ENCODE data around the gene BABAM2. TPM values are rescaled to one million over a fixed set of nuclear protein-coding genes. Genes with fewer than 3 reads are reported as not detected.
A peak's percentile ranks its signal among the peaks of the same experiment; 100 is the strongest.

The BABAM2 gene
- total RNA-seq, 3 donors from 2014 or later (not counting 1 experiment from before 2014, with no cell fraction given), result 54.6 to 66.1 (median 59.5) TPM

DNA sequence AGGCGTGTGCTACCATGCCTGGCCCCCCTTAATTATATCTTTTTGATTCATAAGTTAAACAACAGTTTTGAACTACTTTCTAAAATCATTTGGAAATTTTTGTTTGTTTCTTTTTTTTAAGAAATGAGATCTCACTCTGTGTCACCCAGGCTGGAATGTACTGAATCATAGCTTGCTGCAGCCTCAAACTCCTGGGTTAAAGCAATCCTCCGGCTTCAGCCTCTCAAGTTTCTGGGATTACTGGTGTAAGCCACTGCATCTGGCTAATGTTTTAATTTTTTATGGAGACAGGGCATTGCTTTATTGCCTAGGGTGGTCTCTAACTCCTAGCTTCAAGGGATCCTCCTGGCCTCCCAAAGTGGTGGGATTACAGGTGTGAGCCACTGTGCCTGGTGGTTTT is 71.5 kb downstream of the BABAM2 start:
- ATAC-seq (no peak), DNase-seq (no peak)
- Histone ChIP-seq H3K27ac (ENCODE audit: low read length) (no peak overlapping the region), H3K9me3 (ENCODE audit: control insufficient read depth, insufficient read depth, low read length) (no peaks in the 10 kb centered on the region), H3K36me3 (ENCODE audit: control insufficient read depth, insufficient read depth, low read length) (no peaks in the 10 kb centered on the region), H3K4me3 (ENCODE audit: low read length) (no peak overlapping the region), H3K27me3 (ENCODE audit: control insufficient read depth, insufficient read depth, low read length) (no peaks in the 10 kb centered on the region), H3K4me1 (ENCODE audit: control insufficient read depth, insufficient read depth, low read length) (peaks cover 9% of the 10 kb centered on the region)
- TF ChIP-seq, protein P1, sequence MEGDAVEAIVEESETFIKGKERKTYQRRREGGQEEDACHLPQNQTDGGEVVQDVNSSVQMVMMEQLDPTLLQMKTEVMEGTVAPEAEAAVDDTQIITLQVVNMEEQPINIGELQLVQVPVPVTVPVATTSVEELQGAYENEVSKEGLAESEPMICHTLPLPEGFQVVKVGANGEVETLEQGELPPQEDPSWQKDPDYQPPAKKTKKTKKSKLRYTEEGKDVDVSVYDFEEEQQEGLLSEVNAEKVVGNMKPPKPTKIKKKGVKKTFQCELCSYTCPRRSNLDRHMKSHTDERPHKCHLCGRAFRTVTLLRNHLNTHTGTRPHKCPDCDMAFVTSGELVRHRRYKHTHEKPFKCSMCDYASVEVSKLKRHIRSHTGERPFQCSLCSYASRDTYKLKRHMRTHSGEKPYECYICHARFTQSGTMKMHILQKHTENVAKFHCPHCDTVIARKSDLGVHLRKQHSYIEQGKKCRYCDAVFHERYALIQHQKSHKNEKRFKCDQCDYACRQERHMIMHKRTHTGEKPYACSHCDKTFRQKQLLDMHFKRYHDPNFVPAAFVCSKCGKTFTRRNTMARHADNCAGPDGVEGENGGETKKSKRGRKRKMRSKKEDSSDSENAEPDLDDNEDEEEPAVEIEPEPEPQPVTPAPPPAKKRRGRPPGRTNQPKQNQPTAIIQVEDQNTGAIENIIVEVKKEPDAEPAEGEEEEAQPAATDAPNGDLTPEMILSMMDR (IDR thresholded peaks at IDR 0.05), result no peak
- intact Hi-C loops (cut with micrococcal nuclease), result no loop called here
- Mint-ChIP-seq H3K4me3 (no peak overlapping the region), H3K9me3 (no peaks in the 10 kb centered on the region), H3K36me3 (no peaks in the 10 kb centered on the region), H3K4me1 (peaks cover 54% of the 10 kb centered on the region in 2 donors), H3K27me3 (ENCODE audit: low read depth in 2 of 2) (no peaks in the 10 kb centered on the region), H3K27ac (no peak overlapping the region)
- 100% methylated on average over 2 of the region's 2 CpGs for WGBS (ENCODE audit: insufficient coverage)

DNA sequence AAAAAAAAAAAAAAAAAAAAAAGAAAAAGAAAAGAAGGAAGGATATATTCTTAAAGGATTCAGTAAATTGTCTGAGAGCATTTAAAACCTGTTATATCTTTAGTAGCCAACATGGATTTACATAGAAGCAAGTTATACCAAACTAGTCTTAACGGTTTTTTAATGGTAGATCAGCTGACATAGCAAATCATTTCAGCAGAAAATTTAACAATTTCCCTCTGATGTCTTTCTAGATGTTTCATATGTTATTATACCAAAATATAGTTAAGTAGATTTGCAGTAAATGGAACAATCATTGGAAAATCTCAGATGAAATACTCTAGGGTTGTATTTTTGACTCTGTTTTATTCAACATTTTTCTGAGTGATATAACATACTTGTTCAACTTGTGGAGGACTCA is 72.9 kb downstream of the BABAM2 start:
- no peak overlapping the region for H3K27ac ChIP-seq (ENCODE audit: low read length)
- TF ChIP-seq, protein P1 (IDR thresholded peaks at IDR 0.05), result no peak
- Mint-ChIP-seq H3K9me3 (no peaks in the 10 kb centered on the region), H3K4me3 (no peak overlapping the region), H3K27me3 (ENCODE audit: low read depth in 2 of 2) (no peaks in the 10 kb centered on the region), H3K4me1 (peaks cover 43 to 51% of the 10 kb centered on the region in 2 donors), H3K36me3 (peaks cover 9% of the 10 kb centered on the region), H3K27ac (no peak overlapping the region)
- peaks cover 9% of the 10 kb centered on the region for H3K4me1 ChIP-seq (ENCODE audit: control insufficient read depth, insufficient read depth, low read length)
- ATAC-seq (no peak), DNase-seq (no peak)
- H3K9me3 ChIP-seq (ENCODE audit: control insufficient read depth, insufficient read depth, low read length), result peaks cover 9% of the 10 kb centered on the region
- WGBS (ENCODE audit: insufficient coverage), result no CpG with 5 or more reads among the region's 1 CpG
- intact Hi-C loops (cut with micrococcal nuclease), result no loop called here
- no peaks in the 10 kb centered on the region for H3K27me3 ChIP-seq (ENCODE audit: control insufficient read depth, insufficient read depth, low read length)
- no peaks in the 10 kb centered on the region for H3K36me3 ChIP-seq (ENCODE audit: control insufficient read depth, insufficient read depth, low read length)
- no peak overlapping the region for H3K4me3 ChIP-seq (ENCODE audit: low read length)

DNA sequence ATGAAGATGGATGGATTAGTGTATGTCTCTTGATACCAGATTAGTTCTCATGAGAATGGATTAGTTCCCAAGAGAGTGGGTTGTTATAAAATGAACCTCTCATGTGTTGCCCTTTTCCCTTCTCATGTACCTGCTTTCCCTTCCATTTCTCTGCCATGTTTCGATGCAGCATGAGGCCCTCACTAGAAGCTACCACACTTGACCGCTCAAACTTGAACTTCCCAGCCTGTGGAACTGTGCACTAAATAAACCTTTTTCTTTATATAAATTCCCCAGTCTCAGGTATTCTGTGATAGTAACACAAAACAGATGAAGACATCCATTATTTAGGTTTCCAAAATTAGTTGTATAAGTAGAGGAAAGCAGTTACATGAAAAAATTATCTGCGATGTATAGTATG is 73.5 kb downstream of the BABAM2 start:
- no peaks in the 10 kb centered on the region for H3K9me3 Mint-ChIP-seq
- H3K4me3 Mint-ChIP-seq, result no peak overlapping the region
- intact Hi-C loops (cut with micrococcal nuclease), result no loop called here
- WGBS (ENCODE audit: insufficient coverage), result 83% methylated on average over 3 of the region's 3 CpGs
- DNase-seq, result no peak
- H3K27ac ChIP-seq (ENCODE audit: low read length), result no peak overlapping the region
- no peaks in the 10 kb centered on the region for H3K27me3 Mint-ChIP-seq (ENCODE audit: low read depth in 2 of 2)
- peaks cover 9% of the 10 kb centered on the region for H3K36me3 Mint-ChIP-seq
- peaks cover 9% of the 10 kb centered on the region for H3K4me1 ChIP-seq (ENCODE audit: control insufficient read depth, insufficient read depth, low read length)
- H3K27ac Mint-ChIP-seq, result no peak overlapping the region
- H3K4me3 ChIP-seq (ENCODE audit: low read length), result no peak overlapping the region
- H3K36me3 ChIP-seq (ENCODE audit: control insufficient read depth, insufficient read depth, low read length), result no peaks in the 10 kb centered on the region
- peaks cover 12% of the 10 kb centered on the region for H3K9me3 ChIP-seq (ENCODE audit: control insufficient read depth, insufficient read depth, low read length)
- peaks cover 41 to 54% of the 10 kb centered on the region in 2 donors for H3K4me1 Mint-ChIP-seq
- H3K27me3 ChIP-seq (ENCODE audit: control insufficient read depth, insufficient read depth, low read length), result no peaks in the 10 kb centered on the region
- no peak for ATAC-seq
- TF ChIP-seq, protein P1 (IDR thresholded peaks at IDR 0.05), result no peak

DNA sequence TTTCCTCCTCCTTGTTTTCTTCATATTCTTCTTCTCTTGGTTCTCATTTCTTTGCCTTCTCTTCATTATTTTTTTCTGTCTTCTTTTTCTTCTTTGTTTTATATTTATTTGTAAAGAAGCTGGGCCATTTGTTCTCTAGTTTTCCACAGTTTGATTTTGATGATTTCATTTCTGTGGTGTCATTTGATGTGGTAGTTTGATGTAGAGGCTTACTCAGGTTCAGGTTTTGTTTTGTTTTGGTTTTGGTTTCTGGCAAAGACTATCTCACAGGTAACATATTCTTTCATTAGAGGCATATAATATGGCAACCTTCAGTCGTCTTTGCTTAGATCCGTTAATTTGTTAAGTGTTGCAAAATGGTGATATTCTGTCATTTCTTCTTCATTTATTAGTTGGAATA is 75.3 kb downstream of the BABAM2 start:
- Histone ChIP-seq H3K9me3 (ENCODE audit: control insufficient read depth, insufficient read depth, low read length) (peaks cover 12% of the 10 kb centered on the region), H3K4me3 (ENCODE audit: low read length) (no peak overlapping the region), H3K27ac (ENCODE audit: low read length) (no peak overlapping the region), H3K27me3 (ENCODE audit: control insufficient read depth, insufficient read depth, low read length) (no peaks in the 10 kb centered on the region), H3K4me1 (ENCODE audit: control insufficient read depth, insufficient read depth, low read length) (peaks cover under 1% of the 10 kb centered on the region), H3K36me3 (ENCODE audit: control insufficient read depth, insufficient read depth, low read length) (no peaks in the 10 kb centered on the region)
- ATAC-seq, result peak; percentile 30 to 70 (median 64)
- TF ChIP-seq, protein P1 (IDR thresholded peaks at IDR 0.05), result no peak
- no peaks in the 10 kb centered on the region for H3K9me3 Mint-ChIP-seq
- H3K27ac Mint-ChIP-seq, result peak overlapping the region; percentile 8 to 65
- 29% methylated on average over 2 of the region's 2 CpGs for WGBS (ENCODE audit: insufficient coverage)
- H3K27me3 Mint-ChIP-seq (ENCODE audit: low read depth in 2 of 2), result no peaks in the 10 kb centered on the region
- peak in 1 of 2 donors; percentile 77 for DNase-seq
- intact Hi-C loops (cut with micrococcal nuclease), result no loop called here
- peaks cover 25 to 40% of the 10 kb centered on the region in 2 donors for H3K4me1 Mint-ChIP-seq
- H3K36me3 Mint-ChIP-seq, result peaks cover 9% of the 10 kb centered on the region
- H3K4me3 Mint-ChIP-seq, result no peak overlapping the region
